Astrocyte (in vitro differentiated cells and primary cell): ENCODE measurements around the gene FAM50A. TPM values are rescaled to one million over a fixed set of nuclear protein-coding genes. Genes with fewer than 3 reads are reported as not detected.

Experiments used
- DNase-seq: peaks from one replicate; pipeline ENCODE4 v3.0.0-alpha.2; 2010; ENCODE audit warnings: low read depth
- FAIRE-seq: peaks from 2 replicates; lab custom pipeline; 2011; peaks lifted over from hg19 to GRCh38; lab: Jason Lieb, UNC
- H2AFZ ChIP-seq: 2 replicates; pipeline ENCODE4 v1.6.0; 2012; ENCODE audit warnings: low read depth, low read length, inconsistent platforms
- H3K27ac ChIP-seq: 2 replicates; pipeline ENCODE4 v1.5.1; 2011; ENCODE audit warnings: low read depth, low read length, inconsistent platforms
- H3K27me3 ChIP-seq: 2 replicates; pipeline ENCODE4 v1.6.0; 2011; ENCODE audit warnings: low read length, inconsistent platforms; ENCODE audit not compliant: insufficient read depth
- H3K36me3 ChIP-seq: 2 replicates; pipeline ENCODE4 v1.5.1; 2011; ENCODE audit warnings: low read length, inconsistent platforms; ENCODE audit not compliant: insufficient read depth
- H3K4me1 ChIP-seq: 2 replicates; pipeline ENCODE4 v1.5.1; 2011; ENCODE audit warnings: low read length, inconsistent platforms; ENCODE audit not compliant: insufficient read depth
- H3K4me2 ChIP-seq: 2 replicates; pipeline ENCODE4 v1.6.0; 2012; ENCODE audit warnings: low read length, inconsistent platforms
- H3K4me3 ChIP-seq: 2 replicates; pipeline ENCODE4 v1.5.1; 2011; ENCODE audit warnings: low read depth, mild to moderate bottlenecking, low read length, inconsistent platforms; ENCODE audit not compliant: insufficient read depth
- H3K79me2 ChIP-seq: 2 replicates; pipeline ENCODE4 v1.6.0; 2012; ENCODE audit warnings: mild to moderate bottlenecking, low read length, inconsistent platforms; ENCODE audit not compliant: insufficient read depth
- H3K9ac ChIP-seq: 2 replicates; pipeline ENCODE4 v1.6.0; 2012; ENCODE audit warnings: mild to moderate bottlenecking, low read length, inconsistent platforms
- H3K9me3 ChIP-seq: 2 replicates; pipeline ENCODE4 v1.5.1; 2012; ENCODE audit warnings: low read depth, mild to moderate bottlenecking, low read length, inconsistent platforms; ENCODE audit not compliant: insufficient read depth
- H4K20me1 ChIP-seq: 2 replicates; pipeline ENCODE4 v1.6.0; 2012; ENCODE audit warnings: low read length, inconsistent platforms; ENCODE audit not compliant: insufficient read depth
- H3K27ac Mint-ChIP-seq: one replicate; pipeline ENCODE4 v1.8.0; 2021; ENCODE audit warnings: mild to moderate bottlenecking, mixed read lengths; ENCODE audit not compliant: unreplicated experiment
- H3K27me3 Mint-ChIP-seq: one replicate; pipeline ENCODE4 v1.8.0; 2021; ENCODE audit warnings: low read depth, mixed read lengths; ENCODE audit not compliant: unreplicated experiment
- H3K36me3 Mint-ChIP-seq: one replicate; pipeline ENCODE4 v1.8.0; 2021; ENCODE audit warnings: low read depth, mixed read lengths; ENCODE audit not compliant: unreplicated experiment
- H3K4me1 Mint-ChIP-seq: one replicate; pipeline ENCODE4 v1.8.0; 2021; ENCODE audit warnings: low read depth, mixed read lengths; ENCODE audit not compliant: unreplicated experiment
- H3K4me3 Mint-ChIP-seq: one replicate; pipeline ENCODE4 v1.8.0; 2021; ENCODE audit warnings: mild to moderate bottlenecking, moderate library complexity, mixed read lengths; ENCODE audit not compliant: unreplicated experiment
- H3K9me3 Mint-ChIP-seq: one replicate; pipeline ENCODE4 v1.8.0; 2021; ENCODE audit warnings: mild to moderate bottlenecking, mixed read lengths; ENCODE audit not compliant: unreplicated experiment
- EZH2 ChIP-seq: IDR thresholded peaks from 2 replicates; pipeline ENCODE4 v1.6.1; 2012; ENCODE audit warnings: mild to moderate bottlenecking, low read length, inconsistent platforms; ENCODE audit not compliant: insufficient read depth
- total RNA-seq: library from RNA; stranded (reverse); gene quantifications from 2 replicates; pipeline ENCODE4 v1.2.1, GENCODE V29; 2021
- TF ChIP-seq, protein P1 (sequence below): IDR thresholded peaks from 2 replicates; pipeline ENCODE4 v1.5.1; 2011; ENCODE audit warnings: low read depth, mild to moderate bottlenecking, inconsistent platforms, low read length, moderate library complexity; ENCODE audit not compliant: insufficient read depth

The FAM50A gene
- total RNA-seq, 1 donor from 2014 or later: 100.0 TPM

DNA sequence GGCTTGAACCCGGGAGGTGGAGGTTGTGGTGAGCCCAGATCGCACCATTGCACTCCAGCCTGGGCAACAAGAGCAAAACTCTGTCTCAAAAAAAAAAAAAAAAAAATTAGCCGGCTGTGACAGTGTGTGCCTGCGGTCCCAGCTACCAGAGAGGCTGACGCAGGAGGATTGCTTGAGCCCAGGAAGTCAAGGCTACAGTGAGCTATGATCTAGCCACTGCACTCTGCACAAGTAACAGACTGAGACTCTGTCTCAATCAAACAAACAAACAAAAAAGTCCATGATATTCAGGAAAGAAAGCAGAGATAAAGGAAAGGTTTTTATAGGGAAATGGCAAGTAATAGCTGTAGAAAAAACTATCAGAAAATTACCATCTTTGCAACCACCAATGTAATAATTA, 37.3 kb downstream of the FAM50A start:
- H3K36me3 ChIP-seq: no peaks in the 10 kb centered on the region
- Mint-ChIP-seq H3K27me3 (no peaks in the 10 kb centered on the region), H3K36me3 (peaks cover 4% of the 10 kb centered on the region), H3K9me3 (no peaks in the 10 kb centered on the region), H3K4me1 (no peaks in the 10 kb centered on the region), H3K4me3 (no peak overlapping the region), H3K27ac (no peak overlapping the region)
- H3K9ac ChIP-seq: no peak overlapping the region
- TF ChIP-seq, protein P1, sequence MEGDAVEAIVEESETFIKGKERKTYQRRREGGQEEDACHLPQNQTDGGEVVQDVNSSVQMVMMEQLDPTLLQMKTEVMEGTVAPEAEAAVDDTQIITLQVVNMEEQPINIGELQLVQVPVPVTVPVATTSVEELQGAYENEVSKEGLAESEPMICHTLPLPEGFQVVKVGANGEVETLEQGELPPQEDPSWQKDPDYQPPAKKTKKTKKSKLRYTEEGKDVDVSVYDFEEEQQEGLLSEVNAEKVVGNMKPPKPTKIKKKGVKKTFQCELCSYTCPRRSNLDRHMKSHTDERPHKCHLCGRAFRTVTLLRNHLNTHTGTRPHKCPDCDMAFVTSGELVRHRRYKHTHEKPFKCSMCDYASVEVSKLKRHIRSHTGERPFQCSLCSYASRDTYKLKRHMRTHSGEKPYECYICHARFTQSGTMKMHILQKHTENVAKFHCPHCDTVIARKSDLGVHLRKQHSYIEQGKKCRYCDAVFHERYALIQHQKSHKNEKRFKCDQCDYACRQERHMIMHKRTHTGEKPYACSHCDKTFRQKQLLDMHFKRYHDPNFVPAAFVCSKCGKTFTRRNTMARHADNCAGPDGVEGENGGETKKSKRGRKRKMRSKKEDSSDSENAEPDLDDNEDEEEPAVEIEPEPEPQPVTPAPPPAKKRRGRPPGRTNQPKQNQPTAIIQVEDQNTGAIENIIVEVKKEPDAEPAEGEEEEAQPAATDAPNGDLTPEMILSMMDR: no peak
- TF ChIP-seq EZH2: no peak
- H3K9me3 ChIP-seq: no peaks in the 10 kb centered on the region
- FAIRE-seq (no peak), DNase-seq (no peak)
- no peaks in the 10 kb centered on the region for H4K20me1 ChIP-seq
- H3K4me3 ChIP-seq: no peak overlapping the region
- H3K4me2 ChIP-seq: no peak overlapping the region
- peaks cover 12% of the 10 kb centered on the region for H3K79me2 ChIP-seq
- peaks cover 7% of the 10 kb centered on the region for H3K4me1 ChIP-seq
- no peak overlapping the region for H3K27ac ChIP-seq
- no peak overlapping the region for H2AFZ ChIP-seq
- H3K27me3 ChIP-seq: no peaks in the 10 kb centered on the region

GRCh38 chrX:154481911-154482601, 38.1 kb downstream of the FAM50A start:
- no peaks in the 10 kb centered on the region for H3K9me3 Mint-ChIP-seq

More at GRCh38 chrX:154481911-154482601, 38.1 kb downstream of the FAM50A start:
- Histone ChIP-seq H3K9me3 (no peaks in the 10 kb centered on the region), H3K4me2 (no peak overlapping the region), H2AFZ (no peak overlapping the region), H3K27me3 (no peaks in the 10 kb centered on the region), H3K27ac (no peak overlapping the region), H3K79me2 (peaks cover 12% of the 10 kb centered on the region), H3K36me3 (no peaks in the 10 kb centered on the region), H4K20me1 (no peaks in the 10 kb centered on the region), H3K9ac (no peak overlapping the region), H3K4me3 (no peak overlapping the region), H3K4me1 (peaks cover 9% of the 10 kb centered on the region)
- Mint-ChIP-seq H3K4me3 (no peak overlapping the region), H3K27ac (no peak overlapping the region), H3K4me1 (no peaks in the 10 kb centered on the region), H3K27me3 (no peaks in the 10 kb centered on the region), H3K36me3 (peaks cover 4% of the 10 kb centered on the region)
- TF ChIP-seq, protein P1: no peak
- no peak for TF ChIP-seq EZH2
- DNase-seq (no peak), FAIRE-seq (no peak)
